Memory B cell (primary cell): ENCODE results near the gene CDK5R1.

Experiments
- ATAC-seq: fragments of 150-1000 bp; cut with Tn5 transposase; 2 replicates; pipeline ENCODE4 v1.10.0; 2021; ENCODE audit warnings: low read depth, mild to moderate bottlenecking, moderate library complexity
- DNase-seq, 2 donors: peaks; one replicate each; pipeline ENCODE4 v3.0.0; 2022; ENCODE audit warnings: low spot score in 2 of 2
- H3K27ac Mint-ChIP-seq: one replicate; pipeline ENCODE4 v1.8.0; 2022; ENCODE audit warnings: mild to moderate bottlenecking, moderate library complexity, mixed read lengths
- H3K27me3 Mint-ChIP-seq: one replicate; pipeline ENCODE4 v1.8.0; 2022; ENCODE audit warnings: mixed read lengths
- H3K36me3 Mint-ChIP-seq: one replicate; pipeline ENCODE4 v1.8.0; 2022; ENCODE audit warnings: mild to moderate bottlenecking, mixed read lengths
- H3K4me1 Mint-ChIP-seq: one replicate; pipeline ENCODE4 v1.8.0; 2022; ENCODE audit warnings: mixed read lengths
- H3K4me3 Mint-ChIP-seq: one replicate; pipeline ENCODE4 v1.8.0; 2022; ENCODE audit warnings: mild to moderate bottlenecking, moderate library complexity, mixed read lengths
- H3K9me3 Mint-ChIP-seq: one replicate; pipeline ENCODE4 v1.8.0; 2022; ENCODE audit warnings: mixed read lengths

Gene CDK5R1

DNA sequence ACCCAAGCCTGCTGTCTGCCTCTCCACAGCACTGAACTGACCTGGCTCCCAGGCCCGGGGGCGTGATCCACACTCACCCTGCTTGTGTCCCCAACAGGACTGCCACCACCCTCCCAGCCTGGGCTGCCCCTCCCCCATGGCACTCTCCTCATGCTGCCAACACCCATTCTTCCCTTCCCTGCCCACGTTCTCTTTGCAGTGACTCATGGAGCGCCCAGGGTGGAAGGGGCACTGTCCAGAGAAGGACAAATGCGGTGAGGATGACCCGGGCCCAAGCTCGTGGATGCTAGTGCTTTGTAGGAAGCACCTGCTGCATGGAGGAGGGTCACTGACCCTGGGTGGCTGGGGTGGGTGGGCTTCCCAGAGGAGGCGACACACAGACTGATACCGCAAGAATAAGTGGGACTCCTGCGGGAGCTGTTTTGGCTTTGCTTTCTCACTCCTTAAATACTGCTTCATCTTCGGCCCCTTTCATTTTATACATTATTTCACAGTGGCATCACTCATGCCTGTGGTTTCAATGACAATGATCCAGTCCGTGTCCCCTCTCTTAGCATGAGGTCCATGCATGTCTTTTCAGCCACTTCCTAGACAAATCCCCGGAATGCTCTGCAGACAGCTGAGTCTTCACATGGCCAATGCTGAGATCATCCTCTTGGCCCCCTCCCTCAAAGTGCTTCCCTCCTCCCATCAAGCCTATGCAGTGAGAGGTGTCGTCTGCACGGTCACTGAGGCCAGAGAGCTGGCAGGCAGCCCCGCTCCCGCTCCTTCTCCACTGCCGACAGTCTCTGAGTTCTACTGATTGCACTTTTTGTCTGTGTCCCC is 17.6 kb downstream of the CDK5R1 start:
- no peaks in the 10 kb centered on the region for H3K36me3 Mint-ChIP-seq
- H3K27me3 Mint-ChIP-seq, result no peaks in the 10 kb centered on the region
- DNase-seq (no peak), ATAC-seq (no peak)
- peak overlapping the region; percentile 54 for H3K4me3 Mint-ChIP-seq
- H3K27ac Mint-ChIP-seq, result peak overlapping the region; percentile 97
- peaks cover 36% of the 10 kb centered on the region for H3K4me1 Mint-ChIP-seq
- H3K9me3 Mint-ChIP-seq, result no peaks in the 10 kb centered on the region

DNA sequence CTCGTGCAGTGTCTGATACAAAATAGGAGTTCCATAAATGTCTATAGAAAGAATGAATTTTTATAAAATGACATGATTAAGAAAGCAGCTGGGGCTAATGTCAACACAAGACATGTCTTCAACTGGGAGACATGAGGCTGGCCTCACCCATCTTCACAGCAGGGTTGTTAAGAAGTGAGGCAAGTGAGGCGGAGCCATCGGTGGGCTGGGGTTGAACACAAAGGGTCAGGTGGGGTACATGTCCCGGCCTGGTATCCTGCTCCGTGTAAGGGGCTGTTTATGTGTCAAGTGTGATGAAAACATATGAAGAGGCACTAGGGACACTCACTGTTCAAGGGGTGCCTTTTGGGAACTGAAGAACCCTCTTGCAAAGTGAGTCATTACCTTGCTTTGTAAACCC is 22.1 kb downstream of the CDK5R1 start:
- no peak overlapping the region for H3K27ac Mint-ChIP-seq
- DNase-seq (no peak), ATAC-seq (no peak)
- no peak overlapping the region for H3K4me3 Mint-ChIP-seq
- H3K4me1 Mint-ChIP-seq, result peaks cover 29% of the 10 kb centered on the region
- H3K9me3 Mint-ChIP-seq, result no peaks in the 10 kb centered on the region
- no peaks in the 10 kb centered on the region for H3K27me3 Mint-ChIP-seq
- H3K36me3 Mint-ChIP-seq, result no peaks in the 10 kb centered on the region

DNA sequence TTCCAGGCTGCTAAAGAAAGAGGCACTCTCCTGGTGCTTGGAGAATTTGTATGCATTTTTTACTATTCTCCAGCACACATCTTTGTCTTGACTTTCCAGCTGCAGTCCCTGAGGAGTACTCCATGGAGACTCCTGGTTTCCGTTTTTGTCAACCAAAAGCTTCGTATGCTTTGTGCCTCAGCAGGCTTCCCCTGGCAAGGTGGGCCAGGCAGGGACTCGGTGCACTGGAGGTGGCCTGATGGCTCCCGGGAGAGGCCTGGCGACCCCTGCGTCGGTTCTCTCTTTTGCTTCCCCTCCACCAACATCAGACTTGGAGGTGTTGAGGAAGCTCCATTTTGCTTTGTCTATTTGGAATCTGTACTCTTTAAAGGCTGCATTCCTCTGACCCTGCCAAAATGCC is 23.7 kb downstream of the CDK5R1 start:
- peaks cover 17% of the 10 kb centered on the region for H3K4me1 Mint-ChIP-seq
- H3K4me3 Mint-ChIP-seq, result no peak overlapping the region

DNA sequence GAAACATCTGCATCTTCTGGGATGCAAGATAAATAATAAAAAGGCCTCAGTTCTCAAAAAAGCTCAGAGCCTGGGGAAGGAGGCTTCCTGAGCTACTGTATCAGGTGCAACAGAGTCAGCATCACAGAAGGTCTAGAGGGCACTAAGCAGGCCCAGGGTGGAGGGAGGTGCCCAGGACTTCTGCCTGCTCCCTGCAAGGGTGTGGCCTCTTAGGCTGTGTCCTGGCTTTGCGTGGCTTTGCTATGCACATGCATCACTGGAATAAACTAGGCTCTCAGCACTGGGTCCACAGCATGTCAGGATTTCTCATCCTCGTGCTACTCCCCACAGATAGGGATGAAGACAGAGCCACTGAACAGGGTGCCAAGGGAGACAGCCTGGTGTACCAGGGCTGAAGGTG is 25.5 kb downstream of the CDK5R1 start:
- no peak overlapping the region for H3K27ac Mint-ChIP-seq

More for the DNA sequence above, 23.7 kb downstream of the CDK5R1 start:
- DNase-seq (no peak), ATAC-seq (no peak)
- no peaks in the 10 kb centered on the region for H3K27me3 Mint-ChIP-seq
- no peaks in the 10 kb centered on the region for H3K36me3 Mint-ChIP-seq
- H3K9me3 Mint-ChIP-seq, result no peaks in the 10 kb centered on the region
- no peak overlapping the region for H3K27ac Mint-ChIP-seq

DNA sequence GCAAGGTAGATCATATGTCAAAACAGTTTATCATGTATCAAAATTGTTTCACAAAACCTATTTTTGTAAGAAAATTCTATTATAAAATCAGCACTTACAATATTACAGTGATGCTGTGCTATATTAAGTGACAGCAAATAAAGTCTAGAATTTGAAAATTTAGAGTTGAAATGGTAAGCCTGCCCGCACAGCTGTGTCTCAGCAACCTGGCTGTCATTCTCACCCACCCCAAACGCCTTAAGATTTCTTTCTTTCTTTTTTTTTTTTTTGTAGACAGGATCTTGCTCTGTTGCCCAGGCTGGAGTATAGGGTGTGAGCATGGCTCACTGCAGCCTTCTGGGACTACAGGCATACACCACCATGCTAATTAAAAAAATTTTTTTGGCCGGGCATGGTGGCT is 26.8 kb downstream of the CDK5R1 start:
- H3K27me3 Mint-ChIP-seq, result no peaks in the 10 kb centered on the region
- peaks cover 29% of the 10 kb centered on the region for H3K4me1 Mint-ChIP-seq
- H3K4me3 Mint-ChIP-seq, result no peak overlapping the region
- H3K9me3 Mint-ChIP-seq, result no peaks in the 10 kb centered on the region
- ATAC-seq, result no peak
- no peak overlapping the region for H3K27ac Mint-ChIP-seq
- H3K36me3 Mint-ChIP-seq, result no peaks in the 10 kb centered on the region
- DNase-seq, result no peak

More for the DNA sequence above, 25.5 kb downstream of the CDK5R1 start:
- Mint-ChIP-seq H3K4me3 (no peak overlapping the region), H3K9me3 (no peaks in the 10 kb centered on the region), H3K36me3 (no peaks in the 10 kb centered on the region), H3K4me1 (peaks cover 27% of the 10 kb centered on the region), H3K27me3 (no peaks in the 10 kb centered on the region)
- DNase-seq (no peak), ATAC-seq (no peak)

DNA sequence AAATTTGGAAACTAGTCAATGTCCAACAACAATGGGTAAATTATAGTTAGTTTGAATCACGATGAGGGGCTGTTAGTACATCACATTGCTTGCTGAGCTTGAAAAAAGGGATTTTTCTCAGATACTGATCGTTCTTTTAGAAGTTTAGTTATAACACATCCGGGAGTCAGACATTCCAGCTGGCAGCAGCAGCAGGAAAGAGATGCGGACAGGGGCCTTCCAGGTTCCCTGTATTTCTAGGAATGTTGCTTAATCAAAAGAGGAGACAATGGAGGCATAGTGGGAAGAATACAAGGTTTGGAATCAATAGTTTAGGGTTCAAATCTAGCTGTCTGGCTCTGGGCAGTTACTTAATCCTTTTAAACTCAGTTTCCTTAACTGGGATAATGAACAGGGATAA is 27.8 kb downstream of the CDK5R1 start:
- Mint-ChIP-seq H3K9me3 (no peaks in the 10 kb centered on the region), H3K27me3 (no peaks in the 10 kb centered on the region), H3K36me3 (no peaks in the 10 kb centered on the region), H3K27ac (no peak overlapping the region), H3K4me3 (no peak overlapping the region), H3K4me1 (peaks cover 32% of the 10 kb centered on the region)
- DNase-seq, result no peak
- ATAC-seq, result no peak

DNA sequence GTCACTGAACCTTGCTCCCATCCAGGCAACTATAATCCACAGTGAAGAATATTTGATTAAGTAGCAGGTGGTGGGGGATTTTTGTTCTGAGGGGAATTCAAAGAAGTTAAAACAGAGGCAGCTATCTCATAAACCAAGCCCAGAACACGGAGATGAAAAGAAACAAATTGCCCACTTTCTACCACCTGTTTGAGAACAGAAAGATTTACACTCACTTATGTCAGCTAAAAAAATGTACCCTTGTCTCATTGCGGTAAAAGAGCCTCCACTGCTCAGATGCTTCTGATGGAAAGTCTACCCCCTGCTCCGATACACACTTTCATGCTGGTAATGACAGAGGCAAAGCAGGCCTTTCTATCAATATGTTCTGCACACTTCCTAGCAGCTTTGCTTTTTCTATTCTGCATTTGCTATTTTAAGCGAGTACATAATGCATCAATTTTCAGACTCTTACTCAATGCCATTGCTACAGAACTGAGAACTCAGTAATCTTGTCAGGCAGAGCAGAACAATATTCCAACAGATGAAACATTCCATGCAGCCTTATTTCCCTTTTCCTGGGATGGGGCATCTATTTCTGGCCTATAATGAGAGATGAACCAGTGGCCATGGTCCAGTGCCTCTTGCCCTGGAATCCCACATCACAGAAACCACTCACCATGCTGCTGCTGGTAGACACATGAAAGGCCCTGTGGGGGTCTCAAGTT is 29.0 kb downstream of the CDK5R1 start:
- H3K4me1 Mint-ChIP-seq, result peaks cover 42% of the 10 kb centered on the region
- DNase-seq (no peak), ATAC-seq (peak; percentile 30)
- peak overlapping the region; percentile 56 for H3K27ac Mint-ChIP-seq
- H3K27me3 Mint-ChIP-seq, result no peaks in the 10 kb centered on the region
- H3K4me3 Mint-ChIP-seq, result no peak overlapping the region
- no peaks in the 10 kb centered on the region for H3K9me3 Mint-ChIP-seq
- no peaks in the 10 kb centered on the region for H3K36me3 Mint-ChIP-seq

DNA sequence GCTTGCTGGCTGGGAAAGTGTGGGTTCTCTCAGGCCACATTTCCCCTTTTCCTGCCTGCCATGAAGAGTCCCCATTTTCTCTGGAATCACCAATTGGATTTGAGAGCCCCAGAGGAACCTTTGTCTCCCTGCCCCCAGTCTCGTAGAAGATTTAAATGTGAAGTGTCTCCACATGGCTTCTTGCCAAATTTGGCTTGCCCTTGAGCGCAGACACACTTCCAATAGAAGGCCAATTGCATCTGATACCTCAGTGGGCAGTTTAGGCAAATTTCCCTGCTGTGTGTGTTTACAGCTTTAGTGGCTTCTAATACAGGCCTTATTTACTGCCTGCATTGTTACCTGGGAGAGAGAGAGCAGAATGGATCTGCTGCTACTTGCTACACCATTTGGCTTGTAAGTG is 29.7 kb downstream of the CDK5R1 start:
- DNase-seq (no peak), ATAC-seq (no peak)
- Mint-ChIP-seq H3K9me3 (no peaks in the 10 kb centered on the region), H3K27ac (peak overlapping the region; percentile 55), H3K4me1 (peaks cover 43% of the 10 kb centered on the region), H3K36me3 (no peaks in the 10 kb centered on the region), H3K4me3 (no peak overlapping the region), H3K27me3 (no peaks in the 10 kb centered on the region)

DNA sequence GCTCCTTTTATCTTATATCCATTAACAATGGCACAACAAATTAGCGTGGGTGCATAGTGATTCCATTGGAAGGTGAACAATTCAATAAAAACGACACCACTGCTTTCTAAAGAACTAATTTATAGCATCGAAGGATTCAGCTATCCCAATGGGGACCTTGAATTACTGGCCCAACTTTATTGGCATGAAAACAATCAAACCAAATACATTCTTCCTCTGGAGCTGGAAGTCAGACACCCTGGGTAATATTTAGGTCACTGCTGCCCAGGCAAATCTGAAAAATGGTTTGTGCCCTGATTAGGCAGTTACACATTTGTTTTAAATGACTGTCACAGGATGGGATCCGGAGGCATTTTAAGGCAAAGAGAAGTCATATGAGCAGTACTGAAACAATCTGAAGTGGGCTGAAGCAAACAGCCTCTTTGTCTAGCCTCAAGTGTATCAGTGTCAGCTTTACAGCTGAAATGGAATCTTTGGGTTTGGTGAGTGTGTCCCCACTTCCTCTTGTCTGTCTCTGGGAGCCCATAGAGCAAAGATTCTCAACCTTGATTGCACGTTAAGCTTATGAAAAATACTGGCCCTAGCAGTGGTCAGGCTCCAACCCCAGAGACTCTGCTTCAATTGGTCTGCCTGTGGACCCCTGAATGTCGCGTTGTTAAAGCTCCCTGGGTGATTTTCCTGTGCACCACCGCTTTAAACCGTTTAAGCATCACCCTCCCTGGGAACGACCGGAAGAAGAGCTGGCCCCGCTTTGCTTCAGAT is 30.3 kb downstream of the CDK5R1 start:
- Mint-ChIP-seq H3K4me1 (peaks cover 41% of the 10 kb centered on the region), H3K36me3 (no peaks in the 10 kb centered on the region), H3K27me3 (no peaks in the 10 kb centered on the region), H3K9me3 (no peaks in the 10 kb centered on the region), H3K4me3 (peak overlapping the region; percentile 54), H3K27ac (peak overlapping the region; percentile 55)
- DNase-seq (no peak), ATAC-seq (peak; percentile 38)

DNA sequence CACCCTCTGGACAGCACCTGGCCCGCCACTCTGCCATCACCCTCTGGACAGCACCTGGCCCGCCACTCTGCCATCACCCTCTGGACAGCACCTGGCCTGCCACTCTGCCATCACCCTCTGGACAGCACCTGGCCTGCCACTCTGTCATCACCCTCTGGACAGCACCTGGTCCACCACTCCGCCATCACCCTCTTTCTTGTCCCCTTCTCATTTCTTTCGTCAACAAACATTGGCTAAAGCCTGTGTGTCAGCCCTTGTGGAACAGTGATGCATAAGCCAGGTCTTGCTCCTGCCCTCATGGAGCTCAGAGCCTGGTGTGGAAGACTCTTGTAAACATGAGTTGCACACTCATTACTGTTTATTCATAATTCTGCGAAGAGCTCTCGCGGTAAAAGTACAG is 31.2 kb downstream of the CDK5R1 start:
- Mint-ChIP-seq H3K9me3 (no peaks in the 10 kb centered on the region), H3K4me3 (no peak overlapping the region), H3K27ac (peak overlapping the region; percentile 39), H3K27me3 (no peaks in the 10 kb centered on the region), H3K36me3 (no peaks in the 10 kb centered on the region), H3K4me1 (peaks cover 47% of the 10 kb centered on the region)
- DNase-seq, result no peak
- no peak for ATAC-seq

DNA sequence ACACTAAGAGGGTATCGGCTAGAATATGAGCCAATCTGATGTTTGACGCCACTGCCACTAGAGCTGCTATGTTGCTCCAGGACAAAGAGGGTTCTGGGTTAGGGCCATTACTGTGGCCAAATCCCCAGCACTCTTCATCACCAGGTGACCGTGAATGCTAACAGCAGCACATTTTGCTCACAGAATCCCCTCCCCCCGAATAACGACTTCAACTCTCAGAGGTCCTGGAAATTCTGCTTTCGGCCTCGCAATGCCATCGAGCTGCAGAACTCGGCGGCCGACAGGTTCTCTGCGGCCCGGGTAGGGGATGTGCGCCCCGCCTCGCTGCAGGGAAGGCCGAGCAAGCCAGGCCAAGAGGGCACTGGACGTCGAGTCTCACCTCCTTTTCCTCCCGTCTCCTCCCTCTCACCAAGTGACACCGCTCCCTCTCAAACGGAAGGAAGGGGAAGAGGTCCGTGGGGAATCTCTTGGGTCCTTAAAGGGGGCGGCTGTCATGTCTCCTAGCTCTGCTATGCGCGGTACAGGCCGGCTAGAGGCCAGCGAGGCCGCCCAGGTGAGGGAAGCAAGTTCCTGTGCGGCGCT is 31.9 kb downstream of the CDK5R1 start:
- Mint-ChIP-seq H3K4me1 (peaks cover 51% of the 10 kb centered on the region), H3K4me3 (peak overlapping the region; percentile 79), H3K27me3 (no peaks in the 10 kb centered on the region), H3K9me3 (no peaks in the 10 kb centered on the region), H3K36me3 (no peaks in the 10 kb centered on the region), H3K27ac (peak overlapping the region; percentile 92)
- no peak for ATAC-seq
- DNase-seq, result no peak

DNA sequence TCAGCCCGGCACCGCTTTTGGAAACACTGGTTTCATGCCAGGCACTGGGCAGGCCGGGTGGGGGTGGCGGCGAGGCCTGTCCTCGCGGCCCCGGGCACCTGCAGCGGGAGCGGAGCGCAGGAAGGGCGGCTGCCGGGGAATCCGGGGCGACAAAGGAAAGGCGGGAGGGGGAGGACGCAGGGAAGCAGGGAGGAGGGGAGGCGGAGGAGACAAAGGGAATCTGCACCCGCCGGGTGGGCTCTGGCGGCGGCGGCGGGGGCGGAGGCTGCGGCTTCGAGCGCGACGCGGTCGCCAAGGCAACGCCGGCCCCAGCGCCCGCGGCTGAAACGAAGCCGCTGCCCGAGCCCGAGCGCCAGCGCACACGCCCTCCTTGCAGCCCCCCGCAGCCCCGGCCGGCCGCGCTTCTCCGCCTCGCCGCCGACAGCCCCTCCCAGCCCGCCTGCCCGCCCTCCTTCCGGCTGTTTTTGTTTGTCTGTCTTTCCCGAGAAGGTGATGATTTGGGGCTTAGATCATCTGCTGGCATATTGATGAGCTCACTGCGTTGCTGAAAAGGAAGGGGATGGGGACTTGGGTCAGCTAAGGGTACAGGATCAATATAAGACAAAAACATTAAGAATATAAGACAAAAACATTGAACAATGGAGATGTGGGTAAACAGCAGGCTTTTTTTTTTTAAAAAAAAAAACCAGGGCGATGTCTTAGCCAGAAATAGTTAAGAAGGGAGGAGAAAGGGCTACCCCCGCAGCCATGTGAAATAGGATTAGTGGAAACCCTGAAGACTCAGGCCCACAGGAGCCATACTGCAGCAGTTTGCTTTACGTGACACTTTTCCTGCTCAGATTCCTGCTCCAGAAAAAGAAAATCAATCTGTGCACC is 32.7 kb downstream of the CDK5R1 start:
- Mint-ChIP-seq H3K9me3 (no peaks in the 10 kb centered on the region), H3K27ac (peak overlapping the region; percentile 92), H3K27me3 (no peaks in the 10 kb centered on the region), H3K36me3 (no peaks in the 10 kb centered on the region), H3K4me1 (peaks cover 56% of the 10 kb centered on the region), H3K4me3 (peak overlapping the region; percentile 79)
- ATAC-seq, result no peak
- no peak for DNase-seq

DNA sequence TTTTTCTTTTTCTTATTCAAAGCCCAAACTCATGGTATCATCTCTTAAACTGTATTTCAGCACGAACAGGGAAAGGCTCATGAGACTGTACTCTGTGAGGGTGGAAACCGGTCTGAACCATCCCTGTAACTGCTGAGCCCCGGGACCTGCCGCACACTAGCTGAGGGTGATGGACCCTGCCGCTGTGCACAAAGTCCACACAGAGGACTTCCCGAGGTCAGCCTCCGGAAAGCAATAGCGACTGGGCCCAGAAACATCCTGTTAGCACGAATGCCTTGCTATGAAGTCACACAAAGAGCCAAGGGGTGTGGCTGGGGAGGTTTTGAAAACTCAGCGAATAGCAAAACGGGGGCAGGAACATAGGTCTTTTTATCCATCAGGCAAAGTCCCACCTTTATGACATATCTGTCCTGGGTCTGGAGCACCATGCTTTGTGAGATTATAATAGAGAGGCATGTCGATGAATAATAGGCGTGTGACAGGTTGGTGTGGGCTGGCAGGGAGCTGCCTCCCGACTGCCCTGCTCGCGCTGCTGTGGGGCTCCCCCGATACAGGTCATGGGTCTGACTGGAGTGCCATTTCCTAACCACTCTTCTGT is 33.4 kb downstream of the CDK5R1 start:
- Mint-ChIP-seq H3K4me3 (peak overlapping the region; percentile 79), H3K4me1 (peaks cover 61% of the 10 kb centered on the region)
- ATAC-seq, result no peak

More for the DNA sequence above, 33.4 kb downstream of the CDK5R1 start:
- Mint-ChIP-seq H3K9me3 (no peaks in the 10 kb centered on the region), H3K27me3 (no peaks in the 10 kb centered on the region), H3K36me3 (no peaks in the 10 kb centered on the region), H3K27ac (peak overlapping the region; percentile 92)
- DNase-seq, result no peak
